Measurements from ENCODE around the gene HIVEP1. TPM values are rescaled to one million over a fixed set of nuclear protein-coding genes. Genes with fewer than 3 reads are reported as not detected.

Gene HIVEP1
- total RNA-seq, 2 donors from 2014 or later, result 12.5 to 15.2 TPM

- Histone ChIP-seq H3K27me3 (no peaks in the 10 kb centered on the region), H3K4me3 (no peak overlapping the region), H3K9me3 (no peaks in the 10 kb centered on the region), H3K4me1 (no peaks in the 10 kb centered on the region), H3K27ac (no peak overlapping the region), H3K36me3 (replicated peaks in 1 of 2; ENCODE audit: insufficient read depth in 1 of 2, low read depth in 2 of 2) (no peaks in the 10 kb centered on the region)
- TF ChIP-seq POLR2A (IDR thresholded peaks at IDR 0.05) (no peak), CTCF (IDR thresholded peaks at IDR 0.05) (no peak)
- intact Hi-C loops (cut with DNase I), result no loop called here
- WGBS, 2 donors, result 90 to 92% methylated on average over 2 of the region's 2 CpGs
- no peak for ATAC-seq
- DNase-seq, result no peak
These were observed 24.7 kb upstream of the HIVEP1 start for GRCh38 chr6:11987386-11987785.

DNA sequence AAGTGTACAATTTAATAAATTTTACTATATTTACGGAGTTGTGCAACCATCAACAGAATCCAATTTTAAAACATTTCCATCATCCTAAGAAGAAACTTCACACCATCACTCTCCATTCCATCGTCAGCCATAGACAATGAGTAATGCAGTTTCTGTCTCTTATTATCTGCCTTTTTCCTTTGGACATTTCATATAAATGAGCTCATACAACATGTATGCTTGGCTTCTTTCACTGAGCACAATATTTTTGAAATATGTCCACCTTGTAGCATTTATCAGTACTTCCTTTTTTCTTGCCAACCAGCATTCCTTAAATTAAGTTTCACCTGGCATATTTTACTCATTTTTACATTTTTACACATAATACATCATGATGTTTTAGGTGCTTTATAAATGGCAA is 22.7 kb upstream of the HIVEP1 start:
- ATAC-seq (no peak), DNase-seq (no peak)
- Histone ChIP-seq H3K27me3 (no peaks in the 10 kb centered on the region), H3K9me3 (no peaks in the 10 kb centered on the region), H3K36me3 (replicated peaks in 1 of 2; ENCODE audit: insufficient read depth in 1 of 2, low read depth in 2 of 2) (no peaks in the 10 kb centered on the region), H3K4me3 (no peak overlapping the region), H3K27ac (no peak overlapping the region), H3K4me1 (no peaks in the 10 kb centered on the region)
- no peak for TF ChIP-seq CTCF (IDR thresholded peaks at IDR 0.05)
- no peak for TF ChIP-seq POLR2A (IDR thresholded peaks at IDR 0.05)
- 80 to 84% methylated on average over 2 of the region's 2 CpGs for WGBS, 2 donors
- intact Hi-C loops (cut with DNase I), result no loop called here

DNA sequence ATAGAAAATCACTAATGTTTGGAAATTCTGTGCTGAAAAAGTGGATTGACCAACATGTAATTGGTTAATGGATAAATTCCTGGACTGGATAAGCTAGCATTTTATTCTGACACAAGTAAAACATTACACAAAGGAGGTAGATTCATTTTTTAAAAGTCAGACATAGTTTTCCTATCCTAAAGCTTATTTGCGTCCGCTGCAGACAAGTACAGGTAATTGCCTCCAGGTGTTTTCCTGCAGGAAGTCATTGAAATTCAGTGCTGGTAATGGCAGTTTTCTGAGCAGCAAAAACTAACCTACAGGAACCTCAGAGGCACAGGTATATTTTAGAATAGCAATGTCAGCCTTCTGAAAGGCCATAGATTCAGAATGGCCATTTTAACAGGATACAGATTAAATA is 20.0 kb upstream of the HIVEP1 start:
- H3K4me3 ChIP-seq, result no peak overlapping the region
- TF ChIP-seq POLR2A (IDR thresholded peaks at IDR 0.05) (no peak), CTCF (IDR thresholded peaks at IDR 0.05) (no peak)
- H3K9me3 ChIP-seq, result no peaks in the 10 kb centered on the region
- 72 to 75% methylated on average over 2 of the region's 2 CpGs for WGBS, 2 donors
- intact Hi-C loops (cut with DNase I), result no loop called here
- no peak for ATAC-seq
- H3K4me1 ChIP-seq, result no peaks in the 10 kb centered on the region
- H3K27me3 ChIP-seq, result no peaks in the 10 kb centered on the region
- no peak overlapping the region for H3K27ac ChIP-seq
- H3K36me3 ChIP-seq (replicated peaks in 1 of 2; ENCODE audit: insufficient read depth in 1 of 2, low read depth in 2 of 2), result no peaks in the 10 kb centered on the region
- DNase-seq, result no peak

DNA sequence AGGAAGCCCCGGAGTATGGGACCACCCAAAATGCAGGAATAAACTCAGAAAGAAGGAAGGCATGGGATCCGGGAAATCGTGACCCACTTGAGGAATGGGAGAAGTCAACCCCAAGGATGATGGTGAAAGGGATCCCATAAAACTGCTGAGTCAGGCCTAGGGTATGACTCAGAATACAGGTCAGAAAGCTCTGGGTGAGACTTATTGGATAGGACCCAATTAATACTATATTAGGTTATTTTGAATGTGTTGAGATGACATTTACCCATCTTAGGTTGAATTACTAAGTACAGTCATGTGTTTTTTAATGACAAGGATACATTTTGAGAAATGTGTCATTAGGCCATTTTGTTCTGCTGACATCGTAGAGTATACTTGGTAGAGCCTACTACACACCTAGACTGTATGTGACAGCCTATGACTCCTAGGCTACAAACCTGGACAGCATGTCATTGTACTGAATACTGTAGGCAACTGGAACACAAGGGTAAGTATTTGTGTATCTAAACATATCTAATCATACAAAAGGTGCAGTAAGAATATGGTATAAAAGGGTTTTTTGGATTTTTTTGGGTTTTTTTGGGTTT is 17.1 kb upstream of the HIVEP1 start:
- Histone ChIP-seq H3K27me3 (no peaks in the 10 kb centered on the region), H3K4me1 (no peaks in the 10 kb centered on the region), H3K36me3 (replicated peaks in 1 of 2; ENCODE audit: insufficient read depth in 1 of 2, low read depth in 2 of 2) (no peaks in the 10 kb centered on the region), H3K4me3 (no peak overlapping the region), H3K27ac (no peak overlapping the region), H3K9me3 (no peaks in the 10 kb centered on the region)
- no peak for TF ChIP-seq POLR2A (IDR thresholded peaks at IDR 0.05)
- TF ChIP-seq CTCF (IDR thresholded peaks at IDR 0.05), result no peak
- intact Hi-C loops (cut with DNase I), result no loop called here
- no peak for DNase-seq
- no peak for ATAC-seq
- WGBS, 2 donors, result 78 to 97% methylated on average over 4 of the region's 4 CpGs

GRCh38 chr6:11996751-11997150 is 15.4 kb upstream of the HIVEP1 start:
- WGBS, 2 donors, result 27 to 29% methylated on average over 1 of the region's 1 CpG
- no peak for TF ChIP-seq POLR2A (IDR thresholded peaks at IDR 0.05)
- no peak for TF ChIP-seq CTCF (IDR thresholded peaks at IDR 0.05)
- intact Hi-C loops (cut with DNase I), result no loop called here

More at GRCh38 chr6:11996751-11997150, 15.4 kb upstream of the HIVEP1 start:
- no peaks in the 10 kb centered on the region for H3K4me1 ChIP-seq
- DNase-seq, result no peak
- H3K27ac ChIP-seq, result no peak overlapping the region
- H3K9me3 ChIP-seq, result no peaks in the 10 kb centered on the region
- no peaks in the 10 kb centered on the region for H3K36me3 ChIP-seq (replicated peaks in 1 of 2; ENCODE audit: insufficient read depth in 1 of 2, low read depth in 2 of 2)
- no peaks in the 10 kb centered on the region for H3K27me3 ChIP-seq
- ATAC-seq, result no peak
- no peak overlapping the region for H3K4me3 ChIP-seq

Measured in body of pancreas (tissue), 4 donors.